Measurements from ENCODE around the gene FUT7.

Gene FUT7

GRCh38 chr9:136992819-136993369 lies 39.0 kb downstream of the FUT7 start (continued):
- no peak for TF ChIP-seq YY2 (tag by site-specific recombination; IDR thresholded peaks at IDR 0.05)
- peak; percentile 6 for TF ChIP-seq KLF1 (tag by site-specific recombination; IDR thresholded peaks at IDR 0.05)
- 0 out of 2 replicates have a peak, but pooled peaks have one; percentile 1 for TF ChIP-seq BCL11A (tag by site-specific recombination; IDR thresholded peaks at IDR 0.05; ENCODE audit: low read depth)
- no peak for TF ChIP-seq ZBTB48 (tag by site-specific recombination; IDR thresholded peaks at IDR 0.05)
- TF ChIP-seq SALL2 (tag by site-specific recombination; IDR thresholded peaks at IDR 0.05; ENCODE audit: borderline replicate concordance), result no peak
- TF ChIP-seq, protein P1, sequence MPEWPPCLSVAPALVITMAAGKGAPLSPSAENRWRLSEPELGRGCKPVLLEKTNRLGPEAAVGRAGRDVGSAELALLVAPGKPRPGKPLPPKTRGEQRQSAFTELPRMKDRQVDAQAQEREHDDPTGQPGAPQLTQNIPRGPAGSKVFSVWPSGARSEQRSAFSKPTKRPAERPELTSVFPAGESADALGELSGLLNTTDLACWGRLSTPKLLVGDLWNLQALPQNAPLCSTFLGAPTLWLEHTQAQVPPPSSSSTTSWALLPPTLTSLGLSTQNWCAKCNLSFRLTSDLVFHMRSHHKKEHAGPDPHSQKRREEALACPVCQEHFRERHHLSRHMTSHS (tag by site-specific recombination; IDR thresholded peaks at IDR 0.05), result no peak
- TF ChIP-seq ZNF707 (tag by site-specific recombination; IDR thresholded peaks at IDR 0.05), result 0 out of 2 replicates have a peak, but pooled peaks have one; percentile 28
- no peak for TF ChIP-seq ZBTB1 (tag by site-specific recombination; IDR thresholded peaks at IDR 0.05)
- no peak for TF ChIP-seq PRDM1 (tag by site-specific recombination; IDR thresholded peaks at IDR 0.05)
- peak; percentile 53 for TF ChIP-seq GLIS2 (tag by site-specific recombination; IDR thresholded peaks at IDR 0.05)
- TF ChIP-seq ZIC2 (tag by site-specific recombination; IDR thresholded peaks at IDR 0.05), result no peak
- TF ChIP-seq, protein P2, sequence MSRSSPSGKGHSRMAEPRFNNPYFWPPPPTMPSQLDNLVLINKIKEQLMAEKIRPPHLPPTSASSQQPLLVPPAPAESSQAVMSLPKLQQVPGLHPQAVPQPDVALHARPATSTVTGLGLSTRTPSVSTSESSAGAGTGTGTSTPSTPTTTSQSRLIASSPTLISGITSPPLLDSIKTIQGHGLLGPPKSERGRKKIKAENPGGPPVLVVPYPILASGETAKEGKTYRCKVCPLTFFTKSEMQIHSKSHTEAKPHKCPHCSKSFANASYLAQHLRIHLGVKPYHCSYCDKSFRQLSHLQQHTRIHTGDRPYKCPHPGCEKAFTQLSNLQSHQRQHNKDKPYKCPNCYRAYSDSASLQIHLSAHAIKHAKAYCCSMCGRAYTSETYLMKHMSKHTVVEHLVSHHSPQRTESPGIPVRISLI (tag by site-specific recombination; IDR thresholded peaks at IDR 0.05), result no peak
- peak; percentile 51 for TF ChIP-seq ZNF335 (tag by site-specific recombination; conservative IDR thresholded peaks at IDR 0.05)
- TF ChIP-seq HOXC10 (CRISPR knock-in tag; IDR thresholded peaks at IDR 0.05), result no peak
- no peak for TF ChIP-seq ZNF37A (tag by site-specific recombination; IDR thresholded peaks at IDR 0.05)
- TF ChIP-seq, protein P3, sequence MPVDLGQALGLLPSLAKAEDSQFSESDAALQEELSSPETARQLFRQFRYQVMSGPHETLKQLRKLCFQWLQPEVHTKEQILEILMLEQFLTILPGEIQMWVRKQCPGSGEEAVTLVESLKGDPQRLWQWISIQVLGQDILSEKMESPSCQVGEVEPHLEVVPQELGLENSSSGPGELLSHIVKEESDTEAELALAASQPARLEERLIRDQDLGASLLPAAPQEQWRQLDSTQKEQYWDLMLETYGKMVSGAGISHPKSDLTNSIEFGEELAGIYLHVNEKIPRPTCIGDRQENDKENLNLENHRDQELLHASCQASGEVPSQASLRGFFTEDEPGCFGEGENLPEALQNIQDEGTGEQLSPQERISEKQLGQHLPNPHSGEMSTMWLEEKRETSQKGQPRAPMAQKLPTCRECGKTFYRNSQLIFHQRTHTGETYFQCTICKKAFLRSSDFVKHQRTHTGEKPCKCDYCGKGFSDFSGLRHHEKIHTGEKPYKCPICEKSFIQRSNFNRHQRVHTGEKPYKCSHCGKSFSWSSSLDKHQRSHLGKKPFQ (tag by site-specific recombination; IDR thresholded peaks at IDR 0.05), result no peak
- TF ChIP-seq ZNF530 (tag by site-specific recombination; IDR thresholded peaks at IDR 0.05; ENCODE audit: low read depth), result no peak
- no peak for TF ChIP-seq ZNF843 (tag by site-specific recombination; IDR thresholded peaks at IDR 0.05)
- TF ChIP-seq INSM2 (tag by site-specific recombination; IDR thresholded peaks at IDR 0.05), result 0 out of 2 replicates have a peak, but pooled peaks have one; percentile 1
- TF ChIP-seq ZSCAN30 (tag by site-specific recombination; IDR thresholded peaks at IDR 0.05), result no peak
- TF ChIP-seq, protein P4, sequence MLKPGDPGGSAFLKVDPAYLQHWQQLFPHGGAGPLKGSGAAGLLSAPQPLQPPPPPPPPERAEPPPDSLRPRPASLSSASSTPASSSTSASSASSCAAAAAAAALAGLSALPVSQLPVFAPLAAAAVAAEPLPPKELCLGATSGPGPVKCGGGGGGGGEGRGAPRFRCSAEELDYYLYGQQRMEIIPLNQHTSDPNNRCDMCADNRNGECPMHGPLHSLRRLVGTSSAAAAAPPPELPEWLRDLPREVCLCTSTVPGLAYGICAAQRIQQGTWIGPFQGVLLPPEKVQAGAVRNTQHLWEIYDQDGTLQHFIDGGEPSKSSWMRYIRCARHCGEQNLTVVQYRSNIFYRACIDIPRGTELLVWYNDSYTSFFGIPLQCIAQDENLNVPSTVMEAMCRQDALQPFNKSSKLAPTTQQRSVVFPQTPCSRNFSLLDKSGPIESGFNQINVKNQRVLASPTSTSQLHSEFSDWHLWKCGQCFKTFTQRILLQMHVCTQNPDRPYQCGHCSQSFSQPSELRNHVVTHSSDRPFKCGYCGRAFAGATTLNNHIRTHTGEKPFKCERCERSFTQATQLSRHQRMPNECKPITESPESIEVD (tag by site-specific recombination; IDR thresholded peaks at IDR 0.05), result no peak
- peak; percentile 6; the same call in 1 of the 2 replicates for TF ChIP-seq SP2 (tag by site-specific recombination; IDR thresholded peaks at IDR 0.05)
- TF ChIP-seq ZNF677 (tag by site-specific recombination; IDR thresholded peaks at IDR 0.05), result no peak
- TF ChIP-seq ZNF138 (tag by site-specific recombination; IDR thresholded peaks at IDR 0.05; ENCODE audit: borderline replicate concordance), result no peak
- TF ChIP-seq ZNF292 (tag by site-specific recombination; IDR thresholded peaks at IDR 0.05; ENCODE audit: borderline replicate concordance, low read depth), result no peak
- TF ChIP-seq ZNF214 (tag by site-specific recombination; IDR thresholded peaks at IDR 0.05; ENCODE audit: borderline replicate concordance), result no peak
- TF ChIP-seq KLF9 (tag by site-specific recombination; IDR thresholded peaks at IDR 0.05; ENCODE audit: low read depth), result no peak
- no peak for TF ChIP-seq ZNF473 (tag by site-specific recombination; IDR thresholded peaks at IDR 0.05)
- no peak for TF ChIP-seq ZNF837 (tag by site-specific recombination; IDR thresholded peaks at IDR 0.05)
- no peak for TF ChIP-seq KLF10 (tag by site-specific recombination; IDR thresholded peaks at IDR 0.05)
- TF ChIP-seq ZBTB21 (tag by site-specific recombination; IDR thresholded peaks at IDR 0.05), result no peak
- TF ChIP-seq ZNF664 (tag by site-specific recombination; IDR thresholded peaks at IDR 0.05), result no peak
- TF ChIP-seq ZNF704 (tag by site-specific recombination; IDR thresholded peaks at IDR 0.05), result no peak
- TF ChIP-seq ZSCAN23 (tag by site-specific recombination; IDR thresholded peaks at IDR 0.05), result no peak
- TF ChIP-seq ZNF561 (tag by site-specific recombination; IDR thresholded peaks at IDR 0.05; ENCODE audit: borderline replicate concordance), result no peak

Data from HEK293 (cell line).